ENCODE measurements around the gene LAMA5.

LAMA5 gene

GRCh38 chr20:62405981-62406513, 38.9 kb upstream of the LAMA5 start:
- Histone ChIP-seq H3K27ac (peak overlapping the region in 10 of 11 experiments; percentile 72 to 86 (median 84); a peak in 17 of 22 replicates), H3K9me3 (replicated peaks in 1 of 11) (no peaks in the 10 kb centered on the region), H3K4me3 (peak overlapping the region; percentile 86 to 98 (median 92)), H3K4me1 (peaks cover 55 to 93% (median 91%) of the 10 kb centered on the region in 10 experiments), H4K20me1 (peaks cover 13 to 51% (median 22%) of the 10 kb centered on the region in 11 experiments; a peak in 17 of 22 replicates), H3K27me3 (no peaks in the 10 kb centered on the region; a peak in 1 of 22 replicates), H3K4me2 (peak overlapping the region; percentile 94 to 100 (median 99)), H3K9ac (peak overlapping the region; percentile 84 to 96 (median 93)), H3K36me3 (peaks cover 0 to 25% (median 6%) of the 10 kb centered on the region in 11 experiments; a peak in 8 of 22 replicates)
- no peak for TF ChIP-seq Cebpa-rat (IDR thresholded peaks at IDR 0.05)

DNA sequence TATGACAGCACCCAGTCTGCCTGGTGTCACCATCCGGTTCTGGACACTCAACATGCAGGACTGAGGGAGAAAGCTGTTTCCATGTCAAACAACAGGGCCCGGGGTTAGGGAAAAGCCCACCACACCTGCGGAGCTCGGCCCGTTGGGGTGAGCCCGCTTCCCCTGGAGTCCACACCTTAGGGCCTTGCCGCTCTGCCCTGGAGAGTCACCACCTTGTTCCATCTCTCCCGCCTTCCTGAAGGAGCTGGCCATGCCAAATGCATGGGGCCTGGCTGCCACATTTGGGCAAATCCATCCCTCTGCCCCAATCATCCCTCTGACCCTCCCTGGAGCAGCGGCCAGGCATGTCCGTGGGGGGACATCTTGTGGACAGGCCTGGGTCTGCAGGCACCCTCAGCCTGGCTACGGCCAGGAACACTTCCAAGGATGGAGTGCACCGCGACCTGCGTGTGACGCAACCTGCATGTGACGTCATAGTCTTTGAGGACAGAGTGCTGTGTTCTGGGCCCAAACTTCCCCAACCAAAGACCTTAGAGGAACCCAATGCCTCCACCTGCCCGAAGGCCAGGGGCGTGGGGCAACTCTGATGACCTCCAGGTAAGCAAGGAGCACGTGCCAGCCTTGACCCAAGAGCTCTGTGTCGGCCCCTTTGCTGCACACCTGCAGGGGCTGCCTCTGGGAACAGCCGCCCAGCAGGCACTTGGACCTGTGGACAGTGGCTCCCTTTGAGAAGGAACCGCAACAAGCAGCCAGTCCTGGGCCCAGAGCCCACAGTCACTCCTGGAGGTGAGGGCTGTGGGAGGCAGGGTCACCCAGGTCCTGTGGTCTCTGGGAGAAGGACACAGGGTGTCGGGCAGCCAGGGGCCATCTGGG, 38.2 kb upstream of the LAMA5 start:
- peak overlapping the region; percentile 86 to 98 (median 92); a peak in 17 of 20 replicates for H3K4me3 ChIP-seq
- peaks cover 0 to 27% (median 6%) of the 10 kb centered on the region in 11 experiments; a peak in 8 of 22 replicates for H3K36me3 ChIP-seq
- peak in 2 of 11 experiments; percentile 38 to 41; a peak in 2 of 22 replicates for TF ChIP-seq Cebpa-rat (IDR thresholded peaks at IDR 0.05)
- H3K27me3 ChIP-seq = no peaks in the 10 kb centered on the region; a peak in 1 of 22 replicates
- H4K20me1 ChIP-seq = peaks cover 13 to 58% (median 26%) of the 10 kb centered on the region in 11 experiments; a peak in 17 of 22 replicates
- H3K27ac ChIP-seq = peak overlapping the region in 1 of 11 experiments; percentile 83; a peak in 3 of 22 replicates
- H3K4me2 ChIP-seq = peak overlapping the region; percentile 94 to 100 (median 99)
- peaks cover 50 to 93% (median 91%) of the 10 kb centered on the region in 10 experiments for H3K4me1 ChIP-seq
- H3K9ac ChIP-seq = peak overlapping the region; percentile 84 to 96 (median 93); a peak in 21 of 22 replicates
- H3K9me3 ChIP-seq (replicated peaks in 1 of 11) = no peaks in the 10 kb centered on the region

DNA sequence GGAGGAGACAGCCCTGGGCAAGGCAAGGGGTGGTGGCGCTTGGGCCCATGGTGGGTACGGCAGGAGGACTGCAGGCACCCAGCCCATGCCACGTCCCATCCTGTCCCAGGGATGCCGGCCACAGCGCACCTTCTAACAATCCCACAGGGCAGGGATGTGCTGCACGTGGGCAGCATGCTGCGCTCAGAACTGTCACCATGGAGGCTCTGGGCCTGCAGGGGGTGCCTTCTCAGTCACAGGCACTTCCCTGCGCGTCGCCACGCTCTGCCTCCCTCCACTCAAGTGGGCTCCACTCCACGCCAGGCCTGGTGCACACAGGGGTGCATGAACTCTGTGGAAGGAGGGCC, 37.6 kb upstream of the LAMA5 start:
- Histone ChIP-seq H3K27ac (peak overlapping the region in 1 of 11 experiments; percentile 7; a peak in 1 of 22 replicates), H3K27me3 (no peaks in the 10 kb centered on the region), H3K36me3 (peaks cover 0 to 27% (median 6%) of the 10 kb centered on the region in 11 experiments; a peak in 8 of 22 replicates), H3K9ac (peak overlapping the region in 6 of 11 experiments; percentile 1 to 95 (median 52); a peak in 6 of 22 replicates), H3K4me2 (peak overlapping the region in 10 of 11 experiments; percentile 94 to 100 (median 99); a peak in 15 of 22 replicates), H4K20me1 (peaks cover 13 to 61% (median 30%) of the 10 kb centered on the region in 11 experiments; a peak in 17 of 22 replicates), H3K9me3 (replicated peaks in 1 of 11) (no peaks in the 10 kb centered on the region), H3K4me3 (no peak overlapping the region), H3K4me1 (peaks cover 44 to 93% (median 91%) of the 10 kb centered on the region in 10 experiments)
- TF ChIP-seq Cebpa-rat (IDR thresholded peaks at IDR 0.05) = no peak

DNA sequence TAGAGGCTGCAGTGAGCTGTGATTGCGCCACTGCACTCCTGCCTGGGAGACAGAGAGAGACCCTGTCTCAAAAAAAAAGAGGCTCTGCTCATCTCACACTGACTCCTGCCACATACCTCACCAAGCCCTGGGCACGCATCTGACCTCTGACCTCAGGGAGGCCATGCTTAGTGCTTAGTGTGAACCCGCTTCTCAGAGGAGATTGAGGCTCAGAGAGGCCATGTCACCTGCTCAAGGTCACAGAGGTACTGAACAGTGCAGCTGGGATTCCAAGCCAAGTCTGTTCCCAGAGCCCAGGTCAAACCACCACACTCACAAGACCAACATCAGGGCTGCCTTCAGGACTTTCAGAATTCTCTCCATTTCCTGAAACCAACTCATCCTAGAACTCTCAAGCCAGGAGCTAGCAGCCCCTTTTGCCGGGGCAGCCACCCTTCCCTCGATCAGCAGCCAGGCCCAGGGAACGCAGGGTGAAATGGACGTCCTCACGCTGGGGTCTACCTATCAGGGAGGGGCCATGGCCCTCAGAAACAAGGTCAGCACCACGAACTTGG, 37.1 kb upstream of the LAMA5 start:
- Histone ChIP-seq H3K36me3 (peaks cover 0 to 27% (median 6%) of the 10 kb centered on the region in 11 experiments; a peak in 8 of 22 replicates), H3K9ac (peak overlapping the region in 6 of 11 experiments; percentile 1 to 95 (median 31); a peak in 4 of 22 replicates), H3K27me3 (no peaks in the 10 kb centered on the region), H3K4me3 (no peak overlapping the region), H3K9me3 (replicated peaks in 1 of 11) (no peaks in the 10 kb centered on the region), H3K4me1 (peaks cover 39 to 90% (median 87%) of the 10 kb centered on the region in 10 experiments), H4K20me1 (peaks cover 13 to 61% (median 30%) of the 10 kb centered on the region in 11 experiments; a peak in 17 of 22 replicates), H3K4me2 (peak overlapping the region in 8 of 11 experiments; percentile 94 to 100 (median 98); a peak in 10 of 22 replicates), H3K27ac (peak overlapping the region in 1 of 11 experiments; percentile 7; a peak in 2 of 22 replicates)
- TF ChIP-seq Cebpa-rat (IDR thresholded peaks at IDR 0.05) = no peak

- Histone ChIP-seq H4K20me1 (peaks cover 13 to 61% (median 30%) of the 10 kb centered on the region in 11 experiments; a peak in 17 of 22 replicates), H3K9me3 (replicated peaks in 1 of 11) (peaks cover 0 to 4% (median 0%) of the 10 kb centered on the region in 11 experiments; a peak in 7 of 22 replicates), H3K4me2 (peak overlapping the region in 6 of 11 experiments; percentile 61 to 99 (median 73); a peak in 7 of 22 replicates), H3K4me1 (peaks cover 38 to 82% (median 80%) of the 10 kb centered on the region in 10 experiments), H3K36me3 (peaks cover 0 to 32% (median 8%) of the 10 kb centered on the region in 11 experiments; a peak in 15 of 22 replicates), H3K4me3 (no peak overlapping the region), H3K27ac (no peak overlapping the region), H3K9ac (peak overlapping the region in 2 of 11 experiments; percentile 48 to 52; a peak in 1 of 22 replicates), H3K27me3 (no peaks in the 10 kb centered on the region)
- no peak for TF ChIP-seq Cebpa-rat (IDR thresholded peaks at IDR 0.05)
These were observed 36.2 kb upstream of the LAMA5 start for GRCh38 chr20:62403331-62403730.

GRCh38 chr20:62402456-62403150, 35.5 kb upstream of the LAMA5 start:
- Histone ChIP-seq H4K20me1 (peaks cover 13 to 61% (median 30%) of the 10 kb centered on the region in 11 experiments; a peak in 17 of 22 replicates), H3K36me3 (peaks cover 0 to 35% (median 10%) of the 10 kb centered on the region in 11 experiments; a peak in 15 of 22 replicates), H3K27ac (peak overlapping the region in 8 of 11 experiments; percentile 16 to 76 (median 61); a peak in 14 of 22 replicates), H3K4me1 (peaks cover 31 to 74% (median 72%) of the 10 kb centered on the region in 10 experiments), H3K9me3 (replicated peaks in 1 of 11) (peaks cover 0 to 6% (median 0%) of the 10 kb centered on the region in 11 experiments; a peak in 7 of 22 replicates), H3K4me3 (no peak overlapping the region), H3K27me3 (no peaks in the 10 kb centered on the region), H3K4me2 (peak overlapping the region in 10 of 11 experiments; percentile 31 to 77 (median 68); a peak in 19 of 22 replicates), H3K9ac (peak overlapping the region in 7 of 11 experiments; percentile 18 to 73 (median 48); a peak in 10 of 22 replicates)
- no peak for TF ChIP-seq Cebpa-rat (IDR thresholded peaks at IDR 0.05)

DNA sequence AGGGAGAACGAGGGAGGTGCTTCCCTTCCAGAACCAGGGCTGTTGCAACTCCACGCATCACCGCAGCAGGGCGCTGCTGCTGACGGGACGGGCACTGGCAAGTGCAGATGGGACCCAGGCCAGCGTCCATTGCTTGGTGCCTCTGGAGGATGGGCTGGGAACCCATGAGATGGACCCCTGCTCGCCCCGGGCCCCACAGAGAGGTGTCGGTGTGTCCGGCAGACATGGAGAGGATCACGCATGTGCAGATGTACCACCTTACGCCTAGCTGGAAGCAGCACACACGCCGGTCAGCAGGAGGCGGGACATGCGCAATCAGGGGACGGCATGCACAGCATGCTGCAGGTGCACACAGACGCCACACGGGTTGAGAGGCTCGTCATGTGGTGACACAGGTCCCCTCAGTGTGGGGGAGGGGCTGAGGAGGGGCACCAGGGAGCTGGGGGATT, 34.2 kb upstream of the LAMA5 start:
- H3K9me3 ChIP-seq (replicated peaks in 1 of 11) = peaks cover 0 to 6% (median 0%) of the 10 kb centered on the region in 11 experiments; a peak in 7 of 22 replicates
- no peak for TF ChIP-seq Cebpa-rat (IDR thresholded peaks at IDR 0.05)
- peak overlapping the region; percentile 21 to 77 (median 66); a peak in 21 of 22 replicates for H3K4me2 ChIP-seq
- H3K27ac ChIP-seq = peak overlapping the region in 1 of 11 experiments; percentile 44; a peak in 1 of 22 replicates
- H4K20me1 ChIP-seq = peaks cover 13 to 69% (median 37%) of the 10 kb centered on the region in 11 experiments; a peak in 17 of 22 replicates
- H3K4me3 ChIP-seq = no peak overlapping the region
- H3K4me1 ChIP-seq = peaks cover 32 to 80% (median 78%) of the 10 kb centered on the region in 10 experiments
- peaks cover 0 to 45% (median 14%) of the 10 kb centered on the region in 11 experiments; a peak in 15 of 22 replicates for H3K36me3 ChIP-seq
- no peaks in the 10 kb centered on the region for H3K27me3 ChIP-seq
- peak overlapping the region in 3 of 11 experiments; percentile 2 to 65 (median 61); a peak in 3 of 22 replicates for H3K9ac ChIP-seq

Data from BLaER1 treated with 17β-estradiol and CSF1 and Interleukin-3, amounts not matched to agents 10 nM and 100 nM (cell line).